Upper lobe of left lung (tissue), 6 donors: Measurements from ENCODE around the gene BTBD9. TPM values are rescaled to one million over a fixed set of nuclear protein-coding genes. Genes with fewer than 3 reads are reported as not detected.

ENCODE experiments used
- ATAC-seq, 2 donors: fragments of 200-7000 bp; cut with Tn5 transposase; one replicate each; pipeline ENCODE4 v1.9.1; 2022; ENCODE audit warnings: mild to moderate bottlenecking in 2 of 2, moderate library complexity in 2 of 2; ENCODE audit not compliant: low FRiP score in 2 of 2
- DNase-seq, 2 donors: peaks; one replicate each; pipeline ENCODE4 v3.0.0-alpha.2; 2019 to 2020
- H3K27ac ChIP-seq, 4 donors: fragments of 200-600 bp; sonication (generic); one replicate each; pipeline ENCODE4 v1.5.1; 2016 to 2019
- H3K27me3 ChIP-seq, 4 donors: fragments of 200-600 bp; sonication (generic); one replicate each; pipeline ENCODE4 v1.5.1; 2017 to 2019
- H3K36me3 ChIP-seq, 4 donors: fragments of 200-600 bp; sonication (generic); one replicate each; pipeline ENCODE4 v1.5.1; 2016 to 2019
- H3K4me1 ChIP-seq, 4 donors: fragments of 200-600 bp; sonication (generic); one replicate each; pipeline ENCODE4 v1.5.1; 2018 to 2019
- H3K4me3 ChIP-seq, 4 donors: fragments of 200-600 bp; sonication (generic); one replicate each; pipeline ENCODE4 v1.5.1; 2017 to 2019; ENCODE audit warnings: mild to moderate bottlenecking in 2 of 4, moderate library complexity in 1 of 4
- H3K9me3 ChIP-seq, 4 donors: fragments of 200-600 bp; sonication (generic); one replicate each; pipeline ENCODE4 v1.5.1; 2018 to 2019
- EP300 ChIP-seq, 4 donors: sonication (generic); formaldehyde crosslinking; IDR thresholded peaks; one replicate each; pipeline ENCODE4 v1.5.1; 2017; ENCODE audit warnings: antibody characterized with exemption in 4 of 4, control low read depth in 2 of 4
- POLR2A ChIP-seq, 4 donors: fragments of 450-650 bp; IDR thresholded peaks; one replicate each; pipeline ENCODE4 v1.5.1; 2016 to 2017; ENCODE audit warnings: antibody characterized with exemption in 4 of 4, mild to moderate bottlenecking in 2 of 4
- POLR2AphosphoS5 ChIP-seq, 2 donors: sonication (generic); formaldehyde crosslinking; IDR thresholded peaks; one replicate each; pipeline ENCODE4 v1.5.1; 2017; ENCODE audit warnings: antibody characterized with exemption in 2 of 2
- WGBS, 2 donors: methylation state at CpG; one replicate each; pipeline ENCODE4 v1.1.5; 2017 to 2018; 5-methylcytosine and 5-hydroxymethylcytosine counted together
- total RNA-seq, 6 donors: library from RNA; depleted of rRNA in 4 of 6; stranded (reverse); fragments of >200 nt in 4 of 6; gene quantifications; one replicate each; pipeline versions ENCODE4 v1.1.0 to v1.2.1, GENCODE V29; 2016 to 2021
- TF ChIP-seq, protein P1 (sequence below), 6 experiments: fragments of 450-650 bp in 4 of 6; fragments of 200-600 bp in 2 of 6; sonication (generic) in 2 of 6; IDR thresholded peaks; one replicate each; pipeline ENCODE4 v1.5.1; 2016 to 2019; ENCODE audit warnings: antibody characterized with exemption in 6 of 6
- donor health status: DM: no; HTN: no; CAD: no; lungs with moderate emphysema.
- donor health status: DM: no; HTN: yes; CAD: no; lungs with severe emphysema.

The BTBD9 gene
- total RNA-seq, 6 donors from 2014 or later: 18.2 to 60.8 (median 44.9) TPM

DNA sequence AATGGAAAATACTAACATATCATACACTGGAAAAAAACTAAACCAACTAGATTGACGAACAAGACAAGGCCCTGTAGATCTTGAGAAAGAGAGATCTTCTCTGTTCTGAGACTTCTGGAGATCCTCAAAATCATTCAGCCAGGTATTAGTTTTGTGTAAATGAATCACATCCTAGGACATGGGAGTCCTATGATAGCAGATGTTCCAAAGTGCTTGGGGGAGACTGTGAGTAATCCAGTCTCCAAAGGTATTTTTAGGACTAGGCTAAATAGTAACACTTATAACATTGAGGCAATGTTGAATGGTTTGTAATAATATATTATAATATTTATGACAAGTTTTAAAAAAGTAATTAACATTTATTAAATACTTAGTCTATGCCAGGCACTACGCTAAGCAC lies 275.0 kb downstream of the BTBD9 start:
- no peak overlapping the region for H3K4me3 ChIP-seq
- no peak overlapping the region for H3K27ac ChIP-seq
- DNase-seq: no peak
- ATAC-seq: no peak
- no peaks in the 10 kb centered on the region for H3K9me3 ChIP-seq
- no peaks in the 10 kb centered on the region for H3K36me3 ChIP-seq
- H3K27me3 ChIP-seq: no peaks in the 10 kb centered on the region
- 95 to 97% methylated on average over 2 of the region's 2 CpGs for WGBS, 2 donors
- no peaks in the 10 kb centered on the region for H3K4me1 ChIP-seq
- TF ChIP-seq, protein P1, sequence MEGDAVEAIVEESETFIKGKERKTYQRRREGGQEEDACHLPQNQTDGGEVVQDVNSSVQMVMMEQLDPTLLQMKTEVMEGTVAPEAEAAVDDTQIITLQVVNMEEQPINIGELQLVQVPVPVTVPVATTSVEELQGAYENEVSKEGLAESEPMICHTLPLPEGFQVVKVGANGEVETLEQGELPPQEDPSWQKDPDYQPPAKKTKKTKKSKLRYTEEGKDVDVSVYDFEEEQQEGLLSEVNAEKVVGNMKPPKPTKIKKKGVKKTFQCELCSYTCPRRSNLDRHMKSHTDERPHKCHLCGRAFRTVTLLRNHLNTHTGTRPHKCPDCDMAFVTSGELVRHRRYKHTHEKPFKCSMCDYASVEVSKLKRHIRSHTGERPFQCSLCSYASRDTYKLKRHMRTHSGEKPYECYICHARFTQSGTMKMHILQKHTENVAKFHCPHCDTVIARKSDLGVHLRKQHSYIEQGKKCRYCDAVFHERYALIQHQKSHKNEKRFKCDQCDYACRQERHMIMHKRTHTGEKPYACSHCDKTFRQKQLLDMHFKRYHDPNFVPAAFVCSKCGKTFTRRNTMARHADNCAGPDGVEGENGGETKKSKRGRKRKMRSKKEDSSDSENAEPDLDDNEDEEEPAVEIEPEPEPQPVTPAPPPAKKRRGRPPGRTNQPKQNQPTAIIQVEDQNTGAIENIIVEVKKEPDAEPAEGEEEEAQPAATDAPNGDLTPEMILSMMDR (IDR thresholded peaks at IDR 0.05): no peak
- no peak for TF ChIP-seq POLR2A (IDR thresholded peaks at IDR 0.05)
- TF ChIP-seq POLR2AphosphoS5 (IDR thresholded peaks at IDR 0.05): no peak
- TF ChIP-seq EP300 (IDR thresholded peaks at IDR 0.05): no peak

DNA sequence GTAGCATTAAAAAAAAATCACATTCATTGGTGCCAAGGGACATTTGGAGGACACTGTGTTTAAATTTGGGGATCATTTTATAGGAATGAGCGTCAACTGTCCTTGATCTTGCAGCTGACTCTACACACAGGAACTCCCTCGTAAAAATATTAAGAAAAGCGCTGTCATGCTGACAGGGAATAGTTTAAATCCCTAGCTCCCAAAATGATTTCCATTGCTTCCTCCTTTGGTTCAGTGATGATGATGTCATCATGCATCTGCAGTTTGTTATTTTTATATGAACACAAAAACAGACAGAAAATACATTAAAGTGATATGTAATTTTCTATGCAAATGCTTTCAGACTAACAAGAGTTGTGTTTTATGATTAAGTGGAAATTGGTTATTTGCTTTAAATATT lies 275.6 kb downstream of the BTBD9 start:
- no peak overlapping the region for H3K27ac ChIP-seq
- no peak overlapping the region for H3K4me3 ChIP-seq
- H3K9me3 ChIP-seq: no peaks in the 10 kb centered on the region
- H3K36me3 ChIP-seq: no peaks in the 10 kb centered on the region
- H3K27me3 ChIP-seq: no peaks in the 10 kb centered on the region
- TF ChIP-seq, protein P1 (IDR thresholded peaks at IDR 0.05): no peak
- TF ChIP-seq POLR2A (IDR thresholded peaks at IDR 0.05): no peak
- 77 to 89% methylated on average over 3 of the region's 3 CpGs for WGBS, 2 donors
- DNase-seq (no peak), ATAC-seq (peak in 1 of 2 donors; percentile 40)
- H3K4me1 ChIP-seq: no peaks in the 10 kb centered on the region

DNA sequence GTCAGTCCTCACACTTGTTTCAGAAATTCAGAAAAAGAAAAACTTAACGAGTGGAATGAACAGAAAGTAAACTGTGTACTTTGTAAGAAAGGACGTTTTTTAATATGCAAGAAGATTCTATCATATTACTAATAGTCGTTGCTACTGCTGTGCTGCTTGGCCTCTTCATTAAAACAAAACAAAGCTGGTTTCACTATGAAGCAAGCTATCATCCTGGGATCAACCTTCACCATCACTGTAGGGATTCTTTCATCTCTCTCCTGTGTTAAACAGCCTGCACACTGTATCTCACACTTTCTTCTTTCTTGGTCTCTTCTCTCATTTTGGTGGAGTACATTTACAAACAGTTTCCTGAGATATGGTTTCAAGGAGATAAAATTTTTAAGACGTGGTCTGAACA lies 284.2 kb downstream of the BTBD9 start:
- ATAC-seq: no peak
- no peak for DNase-seq
- Histone ChIP-seq H3K27ac (no peak overlapping the region), H3K9me3 (no peaks in the 10 kb centered on the region), H3K27me3 (no peaks in the 10 kb centered on the region), H3K4me1 (peaks cover 0 to 2% (median under 1%) of the 10 kb centered on the region in 4 donors), H3K36me3 (no peaks in the 10 kb centered on the region), H3K4me3 (no peak overlapping the region)
- TF ChIP-seq POLR2A (IDR thresholded peaks at IDR 0.05) (no peak), POLR2AphosphoS5 (IDR thresholded peaks at IDR 0.05) (no peak), EP300 (IDR thresholded peaks at IDR 0.05) (no peak)
- TF ChIP-seq, protein P1 (IDR thresholded peaks at IDR 0.05): no peak
- 68 to 83% methylated on average over 4 of the region's 4 CpGs for WGBS, 2 donors

DNA sequence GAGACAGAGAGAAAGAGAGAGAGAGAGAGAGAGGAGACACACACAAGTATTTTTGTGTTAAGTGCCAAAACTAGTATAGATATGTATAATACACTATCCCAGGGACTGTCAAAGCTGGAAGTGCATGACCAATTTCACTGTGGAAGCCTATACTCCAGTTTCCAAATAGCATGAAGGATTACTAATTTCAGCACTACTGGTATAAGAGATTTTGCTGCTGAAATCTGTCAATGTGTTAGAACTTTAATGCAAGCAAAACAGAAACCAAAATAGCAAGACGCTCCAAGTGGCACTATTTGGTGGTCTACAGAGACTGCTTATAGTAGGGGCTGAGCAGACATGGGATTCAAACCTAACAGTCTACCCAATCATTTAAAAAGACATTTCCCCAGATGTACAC lies 284.8 kb downstream of the BTBD9 start:
- Histone ChIP-seq H3K4me3 (no peak overlapping the region), H3K27me3 (no peaks in the 10 kb centered on the region), H3K27ac (no peak overlapping the region), H3K4me1 (peaks cover 0 to 3% (median 1%) of the 10 kb centered on the region in 4 donors), H3K36me3 (no peaks in the 10 kb centered on the region), H3K9me3 (no peaks in the 10 kb centered on the region)
- ATAC-seq: no peak
- no peak for DNase-seq
- TF ChIP-seq POLR2A (IDR thresholded peaks at IDR 0.05) (no peak), POLR2AphosphoS5 (IDR thresholded peaks at IDR 0.05) (no peak), EP300 (IDR thresholded peaks at IDR 0.05) (no peak)
- TF ChIP-seq, protein P1 (IDR thresholded peaks at IDR 0.05): no peak
- WGBS, 2 donors: 78 to 85% methylated on average over 1 of the region's 1 CpG

DNA sequence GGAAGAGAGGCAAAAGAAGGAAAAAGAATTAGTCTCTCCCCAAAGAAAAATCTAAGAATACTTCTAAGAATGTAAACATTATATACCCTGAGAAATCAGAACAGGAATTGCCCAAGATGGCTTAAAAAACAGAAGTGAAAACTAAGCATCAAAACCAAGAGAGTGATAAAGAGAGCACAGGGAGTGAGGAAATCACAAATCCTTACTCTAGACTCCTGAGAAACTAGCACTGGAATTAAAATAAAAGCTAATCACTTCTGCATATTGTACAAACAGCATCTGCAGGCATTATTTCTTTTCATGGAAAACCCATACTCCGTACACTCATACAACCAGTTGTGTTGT lies 285.7 kb downstream of the BTBD9 start:
- Histone ChIP-seq H3K9me3 (no peaks in the 10 kb centered on the region), H3K4me3 (no peak overlapping the region), H3K27me3 (no peaks in the 10 kb centered on the region), H3K4me1 (peaks cover 0 to 3% (median 1%) of the 10 kb centered on the region in 4 donors), H3K27ac (no peak overlapping the region), H3K36me3 (no peaks in the 10 kb centered on the region)
- no peak for TF ChIP-seq EP300 (IDR thresholded peaks at IDR 0.05)
- TF ChIP-seq, protein P1 (IDR thresholded peaks at IDR 0.05): no peak
- TF ChIP-seq POLR2AphosphoS5 (IDR thresholded peaks at IDR 0.05): no peak
- no peak for TF ChIP-seq POLR2A (IDR thresholded peaks at IDR 0.05)
- ATAC-seq (no peak), DNase-seq (no peak)
- WGBS, 2 donors: 88 to 97% methylated on average over 1 of the region's 1 CpG
